SK-N-MC (cell line): ENCODE results near the gene CLCN6.

Experiments used
- EZH2 ChIP-seq: fragments of 200-600 bp; sonication (generic); IDR thresholded peaks from one replicate; pipeline ENCODE4 v1.6.1; 2017; ENCODE audit warnings: antibody characterized with exemption
- POLR2AphosphoS5 ChIP-seq: IDR thresholded peaks from 2 replicates; pipeline ENCODE4 v1.6.1; 2012; ENCODE audit warnings: mild to moderate bottlenecking, low read depth, low read length, borderline replicate concordance

DNA sequence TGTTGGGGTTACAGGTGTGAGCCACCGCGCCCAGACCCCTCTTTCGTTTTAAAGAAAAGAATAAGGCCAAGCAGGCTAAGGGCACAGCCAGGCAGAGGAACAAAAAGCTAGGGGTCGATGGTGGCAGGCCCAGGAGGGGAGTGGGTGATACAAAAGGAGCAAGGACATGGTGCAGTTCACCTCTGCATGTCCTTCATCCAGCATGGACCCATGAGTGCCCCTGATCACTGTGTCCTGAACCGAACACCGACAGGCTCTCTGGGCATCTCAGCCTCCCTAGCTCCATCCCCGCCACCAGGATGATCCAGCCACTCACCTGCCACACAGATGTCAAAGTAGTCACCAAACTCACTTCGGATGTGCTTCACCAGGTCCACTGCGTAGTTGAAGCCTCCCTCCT lies 6.1 kb upstream of the CLCN6 start:
- TF ChIP-seq POLR2AphosphoS5 (no peak), EZH2 (no peak)
